ENCODE data around the gene PRELID1. TPM values are rescaled to one million over a fixed set of nuclear protein-coding genes. Genes with fewer than 3 reads are reported as not detected.
A peak's percentile ranks its signal among the peaks of the same experiment; 100 is the strongest.

Gene PRELID1
- total and polyA plus RNA-seq, 2 donors from 2014 or later: 90.8 to 351 TPM

DNA sequence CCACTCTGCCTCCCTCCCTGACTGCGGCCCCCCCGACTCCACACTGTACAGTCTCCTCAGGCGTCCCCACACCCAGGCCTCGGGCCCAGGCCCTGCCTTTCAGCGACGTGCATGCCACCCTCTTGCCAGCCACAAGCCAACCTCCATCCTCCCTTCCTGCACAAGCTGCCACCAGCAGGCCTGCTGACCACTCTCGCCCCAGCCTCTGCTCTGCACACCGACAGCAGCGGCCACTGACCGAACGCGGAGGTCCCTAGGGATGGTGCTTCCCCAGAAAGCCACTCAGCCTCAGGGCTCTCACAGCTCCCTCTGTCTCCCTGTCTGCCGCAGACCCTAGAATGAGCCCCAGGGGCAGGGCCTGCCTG is 29.3 kb downstream of the PRELID1 start:
- Histone ChIP-seq H3K36me3 (ENCODE audit: control insufficient read depth in 2 of 3, insufficient read depth in 3 of 3, low read length in 3 of 3) (peaks cover 0 to 57% (median 33%) of the 10 kb centered on the region in 3 donors), H3K9ac (ENCODE audit: low read length in 3 of 3) (no peak overlapping the region), H3K4me3 (ENCODE audit: low read length in 3 of 3) (no peak overlapping the region), H3K27me3 (ENCODE audit: control insufficient read depth, insufficient read depth, low read length) (no peaks in the 10 kb centered on the region), H3K27ac (ENCODE audit: low read depth in 2 of 2, low read length in 2 of 2) (no peak overlapping the region), H3K9me3 (ENCODE audit: control insufficient read depth in 2 of 3, insufficient read depth in 1 of 3, low read length in 3 of 3) (no peaks in the 10 kb centered on the region), H3K4me1 (ENCODE audit: control insufficient read depth in 2 of 3, insufficient read depth in 2 of 3, low read depth in 1 of 3, low read length in 3 of 3) (peaks cover 0 to 2% (median 0%) of the 10 kb centered on the region in 3 donors)
- DNase-seq: peak in 1 of 5 donors; percentile 61
- intact Hi-C loops (cut with DNase I): no loop called here
- FAIRE-seq: no peak
- TF ChIP-seq, protein P1, sequence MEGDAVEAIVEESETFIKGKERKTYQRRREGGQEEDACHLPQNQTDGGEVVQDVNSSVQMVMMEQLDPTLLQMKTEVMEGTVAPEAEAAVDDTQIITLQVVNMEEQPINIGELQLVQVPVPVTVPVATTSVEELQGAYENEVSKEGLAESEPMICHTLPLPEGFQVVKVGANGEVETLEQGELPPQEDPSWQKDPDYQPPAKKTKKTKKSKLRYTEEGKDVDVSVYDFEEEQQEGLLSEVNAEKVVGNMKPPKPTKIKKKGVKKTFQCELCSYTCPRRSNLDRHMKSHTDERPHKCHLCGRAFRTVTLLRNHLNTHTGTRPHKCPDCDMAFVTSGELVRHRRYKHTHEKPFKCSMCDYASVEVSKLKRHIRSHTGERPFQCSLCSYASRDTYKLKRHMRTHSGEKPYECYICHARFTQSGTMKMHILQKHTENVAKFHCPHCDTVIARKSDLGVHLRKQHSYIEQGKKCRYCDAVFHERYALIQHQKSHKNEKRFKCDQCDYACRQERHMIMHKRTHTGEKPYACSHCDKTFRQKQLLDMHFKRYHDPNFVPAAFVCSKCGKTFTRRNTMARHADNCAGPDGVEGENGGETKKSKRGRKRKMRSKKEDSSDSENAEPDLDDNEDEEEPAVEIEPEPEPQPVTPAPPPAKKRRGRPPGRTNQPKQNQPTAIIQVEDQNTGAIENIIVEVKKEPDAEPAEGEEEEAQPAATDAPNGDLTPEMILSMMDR (IDR thresholded peaks at IDR 0.05; ENCODE audit: borderline replicate concordance, extremely low read depth, insufficient read depth): no peak

DNA sequence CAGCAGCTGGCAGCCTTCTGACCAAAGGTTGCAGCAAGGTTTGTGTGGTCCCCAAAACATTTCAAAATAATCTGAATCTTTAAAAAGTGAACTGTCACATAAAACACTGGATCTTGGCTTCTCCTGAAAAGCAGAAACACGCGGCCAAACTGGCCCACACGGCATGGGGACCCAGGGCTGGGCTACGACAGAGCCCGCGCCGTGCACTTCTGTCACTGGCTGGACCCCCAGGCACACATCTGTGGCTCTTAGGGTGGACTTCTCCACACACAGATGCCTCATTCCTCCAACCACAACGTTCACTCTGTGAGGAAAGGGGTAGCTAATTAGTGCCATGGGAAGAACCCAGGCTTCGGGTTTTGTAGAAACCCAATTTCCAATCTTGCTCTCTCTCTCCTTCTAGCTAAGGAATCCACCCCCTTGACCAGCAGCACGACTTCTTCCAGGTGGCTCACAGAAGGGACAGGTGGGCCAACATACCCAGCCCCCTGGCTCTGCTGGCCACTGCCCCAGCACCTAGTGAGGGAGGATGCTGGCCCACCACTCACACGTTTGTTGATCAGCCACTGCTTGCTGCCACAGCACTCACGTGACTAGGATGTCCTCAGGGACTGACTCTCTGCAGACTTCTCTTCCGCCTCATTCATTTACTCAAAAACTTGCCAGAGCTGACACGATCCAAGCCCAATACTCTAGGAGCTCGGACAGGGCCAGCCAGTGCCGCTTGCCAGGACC is 30.0 kb downstream of the PRELID1 start:
- Histone ChIP-seq H3K27me3 (ENCODE audit: control insufficient read depth, insufficient read depth, low read length) (no peaks in the 10 kb centered on the region), H3K9me3 (ENCODE audit: control insufficient read depth in 2 of 3, insufficient read depth in 1 of 3, low read length in 3 of 3) (no peaks in the 10 kb centered on the region), H3K36me3 (ENCODE audit: control insufficient read depth in 2 of 3, insufficient read depth in 3 of 3, low read length in 3 of 3) (peaks cover 0 to 60% (median 33%) of the 10 kb centered on the region in 3 donors), H3K4me1 (ENCODE audit: control insufficient read depth in 2 of 3, insufficient read depth in 2 of 3, low read depth in 1 of 3, low read length in 3 of 3) (peaks cover 0 to 3% (median 0%) of the 10 kb centered on the region in 3 donors), H3K4me3 (ENCODE audit: low read length in 3 of 3) (no peak overlapping the region), H3K9ac (ENCODE audit: low read length in 3 of 3) (no peak overlapping the region), H3K27ac (ENCODE audit: low read depth in 2 of 2, low read length in 2 of 2) (no peak overlapping the region)
- DNase-seq: peak in 1 of 5 donors; percentile 31
- intact Hi-C loops (cut with DNase I): no loop called here
- no peak for FAIRE-seq
- TF ChIP-seq, protein P1 (IDR thresholded peaks at IDR 0.05; ENCODE audit: borderline replicate concordance, extremely low read depth, insufficient read depth): no peak

DNA sequence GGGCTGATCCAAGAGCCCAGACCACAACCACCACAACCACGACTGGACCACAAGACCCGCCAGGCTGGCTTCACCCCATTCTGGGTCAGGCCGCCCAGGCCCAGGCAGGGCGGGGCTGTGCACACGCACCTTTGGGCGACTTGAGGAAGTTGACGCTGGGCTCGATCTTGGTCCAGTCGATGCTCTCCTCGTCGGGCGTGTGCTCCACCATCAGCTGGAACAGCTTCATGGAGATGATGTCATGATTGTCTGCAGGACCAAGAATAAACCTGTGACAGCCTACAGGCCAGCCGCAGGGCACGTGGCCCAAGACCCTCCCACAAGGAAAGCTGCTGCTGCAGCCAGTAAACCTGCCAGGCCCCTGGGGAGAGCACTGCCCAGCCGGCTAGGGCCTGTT is 30.6 kb downstream of the PRELID1 start:
- no peaks in the 10 kb centered on the region for H3K27me3 ChIP-seq (ENCODE audit: control insufficient read depth, insufficient read depth, low read length)
- DNase-seq (peak in 1 of 5 donors; percentile 66), FAIRE-seq (no peak)
- H3K27ac ChIP-seq (ENCODE audit: low read depth in 2 of 2, low read length in 2 of 2): no peak overlapping the region
- TF ChIP-seq, protein P1 (IDR thresholded peaks at IDR 0.05; ENCODE audit: borderline replicate concordance, extremely low read depth, insufficient read depth): no peak
- H3K36me3 ChIP-seq (ENCODE audit: control insufficient read depth in 2 of 3, insufficient read depth in 3 of 3, low read length in 3 of 3): peaks cover 0 to 63% (median 33%) of the 10 kb centered on the region in 3 donors
- no peak overlapping the region for H3K9ac ChIP-seq (ENCODE audit: low read length in 3 of 3)
- no peak overlapping the region for H3K4me3 ChIP-seq (ENCODE audit: low read length in 3 of 3)
- intact Hi-C loops (cut with DNase I): no loop called here
- peaks cover 0 to 3% (median 0%) of the 10 kb centered on the region in 3 donors for H3K4me1 ChIP-seq (ENCODE audit: control insufficient read depth in 2 of 3, insufficient read depth in 2 of 3, low read depth in 1 of 3, low read length in 3 of 3)
- H3K9me3 ChIP-seq (ENCODE audit: control insufficient read depth in 2 of 3, insufficient read depth in 1 of 3, low read length in 3 of 3): no peaks in the 10 kb centered on the region
